Testis (tissue), 3 donors: ENCODE data around the gene POLRMT. TPM values are rescaled to one million over a fixed set of nuclear protein-coding genes. Genes with fewer than 3 reads are reported as not detected.

ENCODE experiments used
- DNase-seq: peaks from one replicate; pipeline ENCODE4 v3.0.0-alpha.2; 2019
- H3K27ac ChIP-seq, 2 donors: fragments of 200-600 bp; sonication (generic); one replicate each; pipeline ENCODE4 v1.5.1; 2019
- H3K27me3 ChIP-seq: fragments of 200-600 bp; sonication (generic); one replicate; pipeline ENCODE4 v1.5.1; 2019
- H3K36me3 ChIP-seq: fragments of 200-600 bp; sonication (generic); one replicate; pipeline ENCODE4 v1.5.1; 2017; ENCODE audit warnings: low read depth; ENCODE audit errors: missing control alignments
- H3K4me1 ChIP-seq: fragments of 200-600 bp; sonication (generic); one replicate; pipeline ENCODE4 v1.5.1; 2019
- H3K4me3 ChIP-seq, 2 donors: fragments of 200-600 bp; sonication (generic); one replicate each; pipeline ENCODE4 v1.5.1; 2017 to 2019
- H3K9me3 ChIP-seq: fragments of 200-600 bp; sonication (generic); one replicate; pipeline ENCODE4 v1.5.1; 2017
- CTCF ChIP-seq, 3 experiments: fragments of 450-650 bp in 2 of 3; fragments of 200-600 bp in 1 of 3; sonication (generic) in 1 of 3; IDR thresholded peaks; one replicate each; pipeline ENCODE4 v1.5.1; 2016 to 2019; ENCODE audit warnings: antibody characterized with exemption in 3 of 3, mild to moderate bottlenecking in 2 of 3, moderate library complexity in 1 of 3
- POLR2A ChIP-seq: fragments of 450-650 bp; IDR thresholded peaks from one replicate; pipeline ENCODE4 v1.6.1; 2017; ENCODE audit warnings: antibody characterized with exemption, mild to moderate bottlenecking, moderate library complexity
- WGBS, 2 donors: methylation state at CpG; one replicate each; pipeline ENCODE4 v1.1.5; 2018; 5-methylcytosine and 5-hydroxymethylcytosine counted together
- intact Hi-C: fragments of 100-400 bp; cut with DNase I; formaldehyde crosslinking; loops from one replicate; pipeline ENCODE4 v1.15.1; 2023; ENCODE audit warnings: low total_unique reads
- polyA plus RNA-seq: library from polyadenylated mRNA; stranded (reverse); fragments of 350-450 nt; fragmentation: Illumina TruSeq; extraction: RNeasy Lipid Tissue Mini Kit (QIAGEN cat#74804); gene quantifications from one replicate; pipeline ENCODE4 v1.2.3, GENCODE V29; 2014; ENCODE audit warnings: low read depth, low replicate concordance; ENCODE audit not compliant: insufficient read depth
- total RNA-seq, 2 donors: library from RNA; depleted of rRNA; stranded (reverse); fragments of >200 nt; gene quantifications; one replicate each; pipeline ENCODE4 v1.2.3, GENCODE V29; 2016

The POLRMT gene
- total and polyA plus RNA-seq, 3 donors from 2014 or later = 116 to 178 (median 137) TPM

GRCh38 chr19:639253-640160 lies 6.2 kb upstream of the POLRMT start, which contains the start of gene FGF22:
Gene FGF22 (plus strand): TSS chr19:639879. CDS start chr19:639926, 47 bp downstream.
- no peaks in the 10 kb centered on the region for H3K27me3 ChIP-seq
- WGBS, 2 donors = 3 to 7% methylated on average over 23 to 56 of the region's 109 CpGs
- no peaks in the 10 kb centered on the region for H3K9me3 ChIP-seq
- peak; percentile 96 for DNase-seq
- H3K4me1 ChIP-seq = peaks cover 15% of the 10 kb centered on the region
- H3K36me3 ChIP-seq = no peaks in the 10 kb centered on the region
- peak within 1 kb of the TSS; percentile 41 to 53 for H3K4me3 ChIP-seq
- no peak within 1 kb of the TSS for H3K27ac ChIP-seq
- TF ChIP-seq CTCF (IDR thresholded peaks at IDR 0.05) (no peak), POLR2A (no peak)
- intact Hi-C loops = no loop called here

DNA sequence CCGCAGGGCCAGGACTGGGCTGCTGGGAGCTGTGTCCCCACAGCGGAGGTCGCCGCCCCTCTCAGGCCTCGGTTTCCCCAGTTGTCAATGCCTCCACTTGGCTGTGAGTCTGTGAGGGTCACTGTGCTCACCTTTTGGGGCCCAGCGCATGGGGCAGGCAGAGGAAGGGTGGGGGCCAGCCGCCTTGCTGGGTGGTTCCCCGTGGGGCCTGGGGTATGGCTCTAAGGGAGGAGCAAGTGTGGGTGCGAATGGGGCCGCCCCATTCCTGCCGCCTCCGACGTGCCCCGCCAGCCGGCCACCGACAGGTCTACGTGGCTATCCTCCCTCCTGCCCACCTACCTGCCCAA lies 5.5 kb upstream of the POLRMT start:
- WGBS, 2 donors = 32 to 52% methylated on average over 3 to 17 of the region's 17 CpGs
- no peak for DNase-seq
- TF ChIP-seq CTCF (IDR thresholded peaks at IDR 0.05) = no peak
- no peak for TF ChIP-seq POLR2A
- H3K4me1 ChIP-seq = peaks cover 21% of the 10 kb centered on the region
- H3K36me3 ChIP-seq = no peaks in the 10 kb centered on the region
- peak overlapping the region; percentile 39 to 53 for H3K4me3 ChIP-seq
- no peaks in the 10 kb centered on the region for H3K9me3 ChIP-seq
- no peak overlapping the region for H3K27ac ChIP-seq
- intact Hi-C loops = no loop called here
- no peaks in the 10 kb centered on the region for H3K27me3 ChIP-seq

- no peaks in the 10 kb centered on the region for H3K36me3 ChIP-seq
- intact Hi-C loops = no loop called here
- H3K27ac ChIP-seq = no peak overlapping the region
- TF ChIP-seq POLR2A = no peak
- TF ChIP-seq CTCF (IDR thresholded peaks at IDR 0.05) = no peak
- no peak overlapping the region for H3K4me3 ChIP-seq
- no peaks in the 10 kb centered on the region for H3K9me3 ChIP-seq
- peaks cover 24% of the 10 kb centered on the region for H3K4me1 ChIP-seq
- WGBS, 2 donors = 90 to 95% methylated on average over 14 to 16 of the region's 16 CpGs
- H3K27me3 ChIP-seq = no peaks in the 10 kb centered on the region
- no peak for DNase-seq
Measured at GRCh38 chr19:634975-635652, 1.8 kb upstream of the POLRMT start.

- TF ChIP-seq POLR2A = no peak
- no peak for TF ChIP-seq CTCF (IDR thresholded peaks at IDR 0.05)
- Histone ChIP-seq H3K36me3 (no peaks in the 10 kb centered on the region), H3K4me3 (peak overlapping the region; percentile 77 to 88), H3K4me1 (peaks cover 19% of the 10 kb centered on the region), H3K9me3 (no peaks in the 10 kb centered on the region), H3K27me3 (no peaks in the 10 kb centered on the region), H3K27ac (peak overlapping the region in 1 of 2 donors; percentile 5)
- intact Hi-C loops = no loop called here
- 20 to 23% methylated on average over 32 of the region's 32 CpGs for WGBS, 2 donors
- no peak for DNase-seq
Measured at GRCh38 chr19:633786-634639, 676 bp upstream of the POLRMT start.
